ENCODE data around the gene VAV2.

Gene VAV2

DNA sequence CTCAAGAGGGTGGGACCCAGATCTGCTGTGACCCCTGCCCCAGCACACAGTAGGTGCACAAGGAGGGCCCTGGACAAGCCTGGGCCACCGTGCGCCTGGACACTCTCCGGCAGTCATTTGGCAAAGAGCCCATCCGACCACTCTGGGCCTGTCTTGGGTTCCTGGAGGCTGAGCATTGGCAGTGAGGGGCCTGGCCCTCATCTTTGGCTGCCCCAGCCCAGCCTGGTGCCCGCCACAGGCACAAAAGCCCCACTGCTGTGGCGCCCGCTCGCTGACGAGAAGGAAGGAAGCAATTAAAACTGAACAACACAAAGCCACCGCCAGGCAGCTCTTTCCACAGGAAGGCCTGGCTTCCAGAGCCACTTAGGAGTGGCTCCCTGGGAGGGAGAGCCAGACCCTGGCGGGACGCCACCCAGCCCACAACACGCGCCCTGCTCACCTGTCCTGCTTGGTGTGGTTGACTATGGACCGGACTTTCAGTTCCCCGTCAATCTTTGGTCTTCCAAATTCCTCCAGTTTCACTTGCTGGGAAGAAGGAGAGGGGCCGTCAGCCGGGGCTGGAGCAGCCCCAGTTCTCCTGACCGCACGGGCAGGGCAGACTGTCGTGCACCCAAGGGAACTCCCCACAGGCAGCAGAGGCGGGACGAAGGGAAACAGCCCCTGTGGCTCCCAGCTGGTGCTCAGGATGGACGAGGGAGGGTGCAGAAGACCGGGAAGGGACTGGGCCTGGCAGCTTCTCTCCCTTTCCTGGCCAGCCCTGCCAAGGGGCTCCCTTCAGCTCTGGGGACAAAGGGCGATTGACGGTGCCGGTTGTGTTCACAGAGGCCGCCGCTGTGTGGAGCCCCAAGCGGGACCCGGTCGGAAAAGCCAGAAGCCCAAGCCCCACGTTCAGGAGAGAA, 203.1 kb downstream of the VAV2 start:
- no peak for DNase-seq (ENCODE audit: low spot score)
- TF ChIP-seq CTCF (conservative IDR thresholded peaks at IDR 0.05; ENCODE audit: low read depth) = no peak
- ChIA-PET CTCF (interaction anchor here (0.6 to 1.7 kb wide), 2 partner anchors 205 to 206 kb away, joined by 3 to 7 read pairs; no protein-coding TSS in a partner anchor), POLR2A (ENCODE audit: low non-redundant PET) (no interaction called here)
- H3K27ac ChIP-seq = peak overlapping the region; percentile 63

GRCh38 chr9:133788045-133788818, 203.9 kb downstream of the VAV2 start:
- CTCF ChIA-PET = interaction anchor here (0.6 kb wide), 1 partner anchor 207 kb away, joined by 3 read pairs; no protein-coding TSS in a partner anchor
- DNase-seq (ENCODE audit: low spot score) = no peak
- POLR2A ChIA-PET (ENCODE audit: low non-redundant PET) = no interaction called here
- TF ChIP-seq CTCF (conservative IDR thresholded peaks at IDR 0.05; ENCODE audit: low read depth) = no peak
- H3K27ac ChIP-seq = peak overlapping the region; percentile 63

GRCh38 chr9:133787754-133788025, 204.4 kb downstream of the VAV2 start:
- ChIA-PET POLR2A (ENCODE audit: low non-redundant PET) (no interaction called here), CTCF (interaction anchor here (1.1 kb wide), 1 partner anchor 207 kb away, joined by 6 read pairs; no protein-coding TSS in a partner anchor)
- no peak for TF ChIP-seq CTCF (conservative IDR thresholded peaks at IDR 0.05; ENCODE audit: low read depth)
- peak; percentile 44 for DNase-seq (ENCODE audit: low spot score)
- peak overlapping the region; percentile 63 for H3K27ac ChIP-seq

GRCh38 chr9:133786907-133787753, 205.0 kb downstream of the VAV2 start:
- DNase-seq (ENCODE audit: low spot score) = no peak
- peak overlapping the region; percentile 63 for H3K27ac ChIP-seq
- no peak for TF ChIP-seq CTCF (conservative IDR thresholded peaks at IDR 0.05; ENCODE audit: low read depth)
- ChIA-PET POLR2A (ENCODE audit: low non-redundant PET) (no interaction called here), CTCF (interaction anchor here (0.5 to 1.1 kb wide), 3 partner anchors 14 to 207 kb away, joined by 3 to 6 read pairs (median 6); no protein-coding TSS in a partner anchor)

- ChIA-PET POLR2A (ENCODE audit: low non-redundant PET) (no interaction called here), CTCF (interaction anchor here (0.5 to 1.1 kb wide), 2 partner anchors 26 to 208 kb away, joined by 3 to 6 read pairs; no protein-coding TSS in a partner anchor)
- peak overlapping the region; percentile 63 for H3K27ac ChIP-seq
Observed at GRCh38 chr9:133786371-133786753, 205.8 kb downstream of the VAV2 start.

More at GRCh38 chr9:133786371-133786753, 205.8 kb downstream of the VAV2 start:
- no peak for DNase-seq (ENCODE audit: low spot score)
- no peak for TF ChIP-seq CTCF (conservative IDR thresholded peaks at IDR 0.05; ENCODE audit: low read depth)

Data from RWPE1 (cell line).